ENCODE results near the gene AKAP13.
A peak's percentile ranks its signal among the peaks of the same experiment; 100 is the strongest.
"Not testable (repeated sequence)": the region's sequence is repeated elsewhere in the genome, so short reads cannot be mapped to it uniquely, and the experiment has no call there.

The AKAP13 gene

DNA sequence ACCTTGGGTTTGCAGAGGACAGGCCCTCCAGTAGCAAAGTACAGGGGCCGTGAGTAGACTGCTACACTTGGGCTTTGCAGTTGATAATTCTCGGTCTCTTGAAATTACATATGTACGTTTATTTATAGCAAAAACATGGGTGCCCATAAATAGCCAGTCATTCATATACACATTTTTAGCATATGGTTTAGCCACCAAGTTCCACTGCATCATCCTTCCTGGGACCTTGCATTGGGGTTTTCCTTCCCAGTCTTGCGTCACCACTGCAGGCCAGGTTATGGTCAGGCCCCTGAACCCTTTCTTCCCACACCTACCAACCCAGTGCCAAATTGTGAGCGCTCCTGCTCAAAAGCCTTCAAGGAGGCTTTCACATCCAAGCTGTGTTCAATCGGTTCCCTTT is 401.7 kb downstream of the AKAP13 start:
- DNase-seq: no peak

GRCh38 chr15:85785887-85786780 is 405.7 kb downstream of the AKAP13 start:
- peak; percentile 27 for DNase-seq

DNA sequence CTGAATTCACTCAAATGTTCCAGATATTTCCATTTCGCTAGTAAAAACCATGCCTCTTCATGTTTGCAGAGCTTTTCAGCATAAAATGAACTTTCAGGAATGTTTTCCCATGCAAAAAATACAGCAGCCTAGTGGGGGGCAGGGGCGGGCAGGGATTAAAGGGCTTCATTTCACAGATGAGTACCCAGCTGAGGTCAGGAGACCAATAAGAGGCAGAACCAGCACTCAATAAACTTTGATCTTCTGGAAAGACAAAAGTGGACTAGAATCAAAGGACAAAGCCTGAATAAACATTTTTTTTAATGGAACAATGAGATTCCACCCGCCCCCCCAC is 406.3 kb downstream of the AKAP13 start:
- DNase-seq: no peak

GRCh38 chr15:85788771-85789495 is 408.5 kb downstream of the AKAP13 start:
- no peak for DNase-seq

- no peak for DNase-seq
Observed at GRCh38 chr15:85789496-85789875, 409.1 kb downstream of the AKAP13 start.

DNA sequence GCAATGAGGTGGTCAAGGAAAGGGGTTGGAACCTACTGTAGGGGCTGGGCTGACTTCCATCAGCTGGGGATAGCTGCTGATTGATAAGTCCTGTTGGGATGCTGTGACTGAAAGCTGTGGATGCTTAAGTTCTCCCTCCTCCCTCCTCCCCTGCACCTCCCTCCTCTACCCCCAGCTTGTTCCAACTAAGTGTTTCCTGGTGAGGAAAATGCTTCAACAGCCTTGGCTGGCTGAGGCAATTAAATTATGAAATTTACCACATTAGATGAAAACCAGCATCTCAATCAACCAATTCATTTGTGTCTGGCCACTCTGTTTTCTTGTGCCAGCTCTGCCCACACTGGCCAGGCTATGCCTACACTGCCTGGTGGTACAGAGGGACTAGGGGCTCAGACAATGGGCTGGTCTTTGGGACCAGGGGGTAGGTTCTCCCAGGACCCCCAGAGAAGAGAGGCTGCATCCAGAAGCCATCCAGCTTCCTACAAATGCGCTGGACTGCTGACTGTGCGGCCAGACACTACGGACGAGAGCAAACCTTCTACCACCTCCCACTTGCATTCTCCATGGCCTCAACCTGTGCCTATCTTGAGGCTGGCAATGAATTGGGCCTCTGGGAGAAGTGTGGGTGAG is 411.8 kb downstream of the AKAP13 start:
- DNase-seq: no peak

DNA sequence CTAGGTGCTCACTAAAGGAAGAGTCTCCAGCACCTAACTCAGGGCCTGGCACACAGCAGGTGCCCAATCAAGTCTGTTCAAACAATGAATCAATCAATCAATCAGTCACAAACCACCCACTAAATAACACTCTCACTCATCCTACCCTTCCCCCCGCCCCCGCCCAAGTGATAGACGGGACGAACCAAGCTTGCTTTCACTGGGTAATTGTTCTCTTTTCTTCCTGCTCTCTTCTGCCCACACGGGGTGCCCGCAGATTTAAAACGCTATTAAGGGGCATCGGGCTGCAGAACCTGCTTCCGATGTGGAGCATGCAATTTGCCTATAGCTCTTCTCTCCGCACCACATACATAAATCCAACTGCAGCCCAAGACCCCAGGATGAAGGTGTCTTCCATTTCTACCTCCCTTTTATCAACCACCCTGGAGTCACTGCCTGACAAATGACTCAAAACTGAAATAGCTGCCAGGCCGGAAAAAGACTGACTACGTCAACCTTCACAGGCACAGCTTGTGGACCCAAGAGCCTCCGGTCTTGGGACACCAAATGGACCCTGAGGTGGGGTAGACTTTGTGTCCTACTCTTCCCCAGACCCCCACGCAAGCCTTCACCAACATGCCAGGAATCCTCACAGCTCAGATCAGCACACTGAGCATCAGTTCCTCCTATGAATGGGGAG is 412.6 kb downstream of the AKAP13 start:
- DNase-seq: peak; percentile 68

DNA sequence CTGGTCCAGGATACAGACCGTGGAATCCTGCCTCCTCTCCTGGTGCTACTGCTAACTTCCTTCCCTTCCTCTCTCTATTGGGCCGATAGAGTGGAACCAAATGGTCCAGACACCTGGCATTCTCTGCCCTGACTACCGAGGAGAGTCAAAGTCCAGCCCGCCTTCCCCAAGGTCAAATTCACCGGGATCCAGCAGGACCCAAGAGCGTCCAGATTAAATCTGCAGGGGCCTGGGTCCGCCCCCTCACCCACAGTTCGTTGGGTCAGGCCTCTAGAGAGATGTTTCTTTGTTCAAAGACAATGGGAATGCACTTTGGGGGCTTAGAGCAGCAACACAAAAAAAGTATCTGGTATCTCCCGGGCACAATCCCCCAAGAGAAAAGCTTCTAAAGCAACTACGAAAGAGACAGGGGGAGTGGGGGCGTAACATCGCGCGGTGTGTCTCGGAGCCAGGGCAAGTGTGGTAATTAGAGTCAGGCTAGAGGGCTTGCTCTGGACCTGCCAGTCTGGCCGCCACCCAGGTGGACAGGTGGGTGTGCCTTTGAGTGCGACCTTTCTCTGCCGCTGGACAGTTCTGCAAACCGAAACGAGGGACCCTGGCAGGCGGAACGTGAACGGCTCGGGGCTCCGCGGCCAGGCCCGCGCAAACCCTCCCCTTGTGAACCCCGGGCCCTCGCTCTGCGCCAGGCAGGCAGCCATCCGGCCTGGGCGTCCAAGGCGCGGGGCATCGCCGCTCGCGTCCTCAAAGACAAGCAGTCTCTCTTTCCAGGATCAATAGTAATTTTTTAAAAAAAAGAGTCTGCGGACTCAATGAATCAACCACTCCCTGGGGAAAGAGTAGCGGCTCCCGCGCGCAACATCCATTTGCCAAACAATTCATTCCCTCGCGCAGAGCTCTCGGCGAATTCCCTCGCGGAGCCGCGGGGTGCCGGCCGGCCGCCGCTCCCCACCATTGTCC is 413.5 kb downstream of the AKAP13 start:
- DNase-seq: peak; percentile 23

- peak; percentile 95 for DNase-seq
Observed at GRCh38 chr15:85794598-85795336, 414.4 kb downstream of the AKAP13 start, which contains the start of gene KLHL25. KLHL25 (minus strand) TSS chr15:85794925; CDS start chr15:85769810, 25,115 bp downstream.

- no peak for DNase-seq
Observed at GRCh38 chr15:85795337-85796305, 415.2 kb downstream of the AKAP13 start.

GRCh38 chr15:85796371-85796770 is 416.0 kb downstream of the AKAP13 start:
- DNase-seq: not testable (repeated sequence)
